ENCODE measurements around the gene PPP2R3C.
"Not testable (repeated sequence)": the region's sequence is repeated elsewhere in the genome, so short reads cannot be mapped to it uniquely, and the experiment has no call there.

The PPP2R3C gene

GRCh38 chr14:35050652-35051051, 71.1 kb downstream of the PPP2R3C start:
- DNase-seq: no peak

DNA sequence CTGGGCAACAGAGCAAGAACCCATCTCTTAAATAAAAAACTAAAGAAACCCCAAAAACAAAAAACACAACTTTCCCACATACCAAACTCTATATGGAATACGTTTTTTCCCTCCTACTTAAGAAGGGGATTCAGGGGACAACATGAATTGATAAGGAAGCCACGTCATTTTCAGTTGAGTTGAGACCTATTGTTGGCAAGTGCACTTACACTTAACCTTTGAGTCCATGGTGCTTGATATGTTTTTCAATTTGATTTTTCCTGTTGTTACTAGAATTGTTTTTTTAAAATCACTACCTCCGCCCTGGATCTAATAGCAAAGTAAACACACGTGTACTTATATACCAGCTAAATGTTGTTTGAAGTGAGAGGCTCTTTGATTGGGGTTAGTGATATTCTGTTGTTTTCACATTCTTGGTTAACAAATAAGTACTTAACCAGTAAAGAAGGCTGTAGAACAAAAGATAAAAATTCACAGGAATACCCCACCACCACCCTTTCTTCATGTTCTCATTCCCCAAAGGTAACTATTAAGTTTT, 73.7 kb downstream of the PPP2R3C start:
- DNase-seq: no peak

DNA sequence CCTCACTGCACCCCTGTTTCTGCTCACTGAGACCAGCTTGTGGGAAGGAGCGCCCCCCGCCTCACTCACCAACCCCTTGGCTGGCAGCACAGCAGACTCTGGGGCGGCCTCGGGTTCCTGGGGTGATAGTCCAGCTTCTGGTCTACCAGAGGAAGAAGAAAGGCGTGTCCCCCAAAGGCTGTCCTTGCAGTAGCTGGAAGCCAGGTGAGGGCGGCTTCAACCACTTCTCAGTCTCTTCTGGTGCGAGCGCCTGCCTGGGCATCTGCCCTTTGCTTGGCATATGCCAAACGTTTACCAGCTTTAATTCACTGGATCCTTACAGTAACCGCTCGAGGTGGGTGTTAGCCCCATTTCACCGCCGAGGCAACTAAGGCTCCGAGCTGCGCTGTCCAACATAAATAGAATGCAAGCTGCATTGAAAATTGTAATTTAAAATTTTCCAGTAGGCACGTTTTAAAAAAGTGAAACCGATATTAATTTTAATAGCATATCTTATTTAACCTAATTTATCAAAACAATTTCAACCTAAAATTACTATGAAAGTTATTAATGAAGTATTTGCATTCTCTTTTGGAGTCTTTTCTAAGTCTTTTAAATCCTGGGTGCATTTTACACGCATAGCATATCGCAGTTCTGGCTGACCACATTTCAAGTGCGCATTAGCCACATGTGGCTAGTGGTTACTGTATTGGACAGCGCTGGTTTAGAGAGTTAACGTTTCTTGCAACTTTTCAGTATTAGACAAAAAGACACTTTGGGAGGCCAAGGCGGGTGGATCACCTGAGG, 74.8 kb downstream of the PPP2R3C start:
- peak; percentile 66 for DNase-seq

GRCh38 chr14:35046048-35046750, 75.6 kb downstream of the PPP2R3C start, which contains the start of gene FAM177A1:
FAM177A1 (plus strand) TSS chr14:35046272; CDS start chr14:35046464, 192 bp downstream.
- DNase-seq: peak; percentile 98

DNA sequence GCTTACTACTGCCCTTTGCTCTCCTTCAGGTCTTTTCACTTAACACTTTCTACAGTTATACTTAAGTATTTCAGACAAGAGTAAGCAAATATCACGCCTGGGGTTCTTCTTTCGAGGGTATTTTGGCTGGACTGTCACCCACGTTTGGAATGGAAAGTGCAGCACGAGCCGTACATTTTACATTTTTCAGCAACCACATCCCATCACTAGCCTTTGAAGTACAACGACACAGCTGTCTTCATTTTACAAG, 76.1 kb downstream of the PPP2R3C start:
- DNase-seq: no peak

DNA sequence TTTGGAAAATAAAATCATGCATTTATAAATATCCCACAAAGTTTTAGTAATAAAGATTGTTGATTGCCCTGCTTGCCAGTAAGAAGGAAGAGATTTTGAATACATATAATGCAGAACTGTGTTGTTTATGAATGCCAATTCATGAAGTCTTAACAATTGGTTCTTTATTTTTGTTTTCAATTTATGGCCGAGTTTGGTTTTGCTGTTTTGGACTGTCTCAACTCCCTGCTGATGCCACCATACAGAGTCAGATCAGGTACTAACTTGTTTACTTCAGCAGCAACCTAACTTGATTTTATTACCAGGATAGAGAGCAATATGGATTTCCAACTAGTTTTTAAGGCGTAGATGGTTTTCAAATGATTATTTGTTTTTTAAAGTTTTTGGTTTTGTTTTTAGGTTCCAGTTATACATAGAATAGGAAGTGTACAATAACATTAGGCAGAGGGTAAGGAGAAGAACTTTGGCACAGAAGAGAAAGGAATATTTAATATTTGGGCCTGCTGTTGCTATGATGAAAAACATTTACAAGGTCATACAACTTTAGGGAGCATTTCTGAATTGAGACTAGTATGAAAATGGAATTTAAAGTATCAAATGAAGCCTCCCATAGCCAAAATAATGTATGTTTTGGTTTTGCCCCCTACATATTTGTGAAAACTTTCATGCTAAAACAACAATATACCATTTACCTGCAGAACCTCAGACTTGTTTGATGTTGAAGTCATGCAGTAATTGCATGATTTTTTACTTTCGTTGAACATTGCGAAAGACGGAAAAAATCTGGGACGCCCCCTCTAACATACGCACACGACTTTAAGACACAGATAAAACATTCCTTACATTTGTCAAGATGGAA, 76.6 kb downstream of the PPP2R3C start:
- DNase-seq: no peak

DNA sequence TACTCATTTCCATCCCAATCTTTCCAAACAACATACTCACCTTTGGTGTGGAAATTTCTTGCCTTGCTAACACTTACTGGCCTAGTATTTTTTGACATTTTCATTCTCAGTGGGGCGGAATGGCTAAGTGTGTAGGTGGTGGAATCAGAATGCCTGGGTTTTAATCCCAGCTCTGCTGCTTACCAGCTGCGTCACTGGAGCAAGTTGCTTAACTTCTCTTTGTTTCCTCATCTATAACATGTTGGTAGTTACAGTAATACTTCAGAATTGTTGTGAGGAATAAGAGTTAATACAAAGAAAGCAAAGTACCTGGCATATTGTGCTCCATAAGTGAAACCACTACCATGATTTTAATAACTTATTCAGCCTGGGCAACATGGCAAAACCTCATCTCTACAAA, 78.7 kb downstream of the PPP2R3C start:
- no peak for DNase-seq

GRCh38 chr14:35042632-35043031, 79.2 kb downstream of the PPP2R3C start:
- DNase-seq: no peak

- not testable (repeated sequence) for DNase-seq
Observed at GRCh38 chr14:35038312-35038711, 83.5 kb downstream of the PPP2R3C start.

All from NCI-H1105 treated with DMSO at 0.1 percent for 48 hours (cell line).